HUES48 (cell line): ENCODE results near the gene CLMN.

Experiments
- H3K27ac ChIP-seq: one replicate; pipeline ENCODE4 v1.7.0; 2013; ENCODE audit warnings: low read depth, low read length, inconsistent platforms
- H3K27me3 ChIP-seq: 2 replicates; pipeline ENCODE4 v1.6.1; 2013; ENCODE audit warnings: mild to moderate bottlenecking, low read length; ENCODE audit not compliant: control insufficient read depth, insufficient read depth
- H3K36me3 ChIP-seq: 2 replicates; pipeline ENCODE4 v1.6.1; 2013; ENCODE audit warnings: low read length; ENCODE audit not compliant: control insufficient read depth, insufficient read depth
- H3K4me1 ChIP-seq: 2 replicates; pipeline ENCODE4 v1.6.1; 2013; ENCODE audit warnings: mild to moderate bottlenecking, low read length; ENCODE audit not compliant: control insufficient read depth, insufficient read depth
- H3K4me3 ChIP-seq: 2 replicates; pipeline ENCODE4 v1.5.1; 2013; ENCODE audit warnings: mild to moderate bottlenecking, low read depth, low read length
- H3K9ac ChIP-seq: 2 replicates; pipeline ENCODE4 v1.6.1; 2013; ENCODE audit warnings: mild to moderate bottlenecking, low read depth, low read length, moderate library complexity
- H3K9me3 ChIP-seq: 2 replicates; pipeline ENCODE4 v1.6.1; 2013; ENCODE audit warnings: low read length; ENCODE audit not compliant: control insufficient read depth, insufficient read depth

Gene CLMN

GRCh38 chr14:95301527-95302187, 18.1 kb downstream of the CLMN start:
- no peak overlapping the region for H3K9ac ChIP-seq
- no peak overlapping the region for H3K27ac ChIP-seq
- no peaks in the 10 kb centered on the region for H3K27me3 ChIP-seq

DNA sequence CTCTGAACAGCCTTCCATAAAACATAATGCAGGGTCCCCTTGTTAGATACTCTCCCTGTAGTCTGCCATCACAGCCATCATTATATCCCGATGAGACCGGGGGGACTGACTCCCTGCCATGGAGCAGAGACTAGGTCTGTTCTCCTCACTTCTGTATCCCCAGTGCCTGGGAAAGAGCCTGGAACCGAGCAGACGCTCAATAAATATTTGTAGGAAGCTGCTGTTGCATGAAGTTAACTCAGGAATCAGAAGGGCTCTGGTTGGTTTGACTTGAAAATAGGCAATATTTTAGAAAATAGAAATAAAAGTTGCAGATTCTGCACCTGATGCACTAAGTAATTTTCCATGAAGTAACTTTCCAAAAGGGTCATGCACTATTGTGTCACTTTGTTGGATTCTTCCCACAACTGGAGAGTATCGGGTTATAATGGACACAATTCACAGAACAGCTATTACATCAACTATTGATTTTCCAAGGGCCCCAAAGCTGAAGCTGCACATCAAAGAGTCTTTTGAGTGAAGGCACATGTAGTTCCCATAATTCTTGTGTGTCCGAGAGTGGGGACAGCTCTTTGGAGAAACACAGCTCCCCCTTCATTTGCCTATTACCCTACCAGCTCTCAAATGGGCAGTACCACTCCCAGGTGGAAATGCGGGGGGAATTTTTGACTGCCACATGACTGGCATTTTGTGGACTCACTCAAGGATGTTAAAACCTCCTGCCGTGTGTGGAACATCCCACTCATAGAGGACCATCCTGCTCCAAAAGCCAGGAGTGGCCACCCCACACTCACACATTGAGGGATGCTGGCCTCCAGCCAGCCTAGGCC, 18.8 kb downstream of the CLMN start:
- Histone ChIP-seq H3K4me1 (no peaks in the 10 kb centered on the region), H3K9me3 (no peaks in the 10 kb centered on the region), H3K4me3 (no peak overlapping the region), H3K9ac (no peak overlapping the region), H3K36me3 (no peaks in the 10 kb centered on the region), H3K27ac (no peak overlapping the region), H3K27me3 (no peaks in the 10 kb centered on the region)

More at GRCh38 chr14:95301527-95302187, 18.1 kb downstream of the CLMN start:
- Histone ChIP-seq H3K9me3 (no peaks in the 10 kb centered on the region), H3K4me3 (no peak overlapping the region), H3K4me1 (no peaks in the 10 kb centered on the region), H3K36me3 (no peaks in the 10 kb centered on the region)

DNA sequence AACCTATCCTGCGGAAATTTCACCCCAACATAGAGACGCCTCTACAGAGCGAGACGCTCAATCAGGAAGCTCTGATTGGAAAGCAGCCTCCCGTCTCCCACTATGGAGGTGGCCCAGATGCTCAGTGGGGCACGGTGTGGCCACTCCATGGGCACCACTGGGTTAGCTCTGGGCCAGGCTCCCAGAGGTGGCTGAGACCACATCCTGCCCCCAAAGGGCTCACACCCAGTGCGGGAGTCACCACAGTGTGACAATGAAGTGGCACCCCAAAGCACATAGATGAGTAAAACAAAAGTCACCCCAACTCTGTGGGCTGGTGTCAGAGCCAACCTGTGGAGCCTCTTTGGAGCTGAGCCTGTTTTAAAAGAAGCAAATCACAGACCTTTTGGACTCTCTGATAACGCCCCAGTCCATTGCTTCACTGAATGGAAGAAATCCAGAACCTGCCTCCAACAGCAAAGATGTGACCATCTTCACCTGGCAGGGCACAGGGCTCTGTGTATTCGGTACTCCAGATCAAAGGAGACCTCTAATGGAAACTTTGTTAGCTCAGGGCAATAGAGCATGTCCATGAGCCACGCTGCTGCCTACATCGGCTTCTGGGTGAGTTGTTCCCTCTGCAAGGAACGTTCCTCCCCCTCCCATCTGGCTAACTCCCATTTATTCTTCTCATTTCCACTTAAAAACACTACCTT, 19.6 kb downstream of the CLMN start:
- H3K36me3 ChIP-seq = no peaks in the 10 kb centered on the region

DNA sequence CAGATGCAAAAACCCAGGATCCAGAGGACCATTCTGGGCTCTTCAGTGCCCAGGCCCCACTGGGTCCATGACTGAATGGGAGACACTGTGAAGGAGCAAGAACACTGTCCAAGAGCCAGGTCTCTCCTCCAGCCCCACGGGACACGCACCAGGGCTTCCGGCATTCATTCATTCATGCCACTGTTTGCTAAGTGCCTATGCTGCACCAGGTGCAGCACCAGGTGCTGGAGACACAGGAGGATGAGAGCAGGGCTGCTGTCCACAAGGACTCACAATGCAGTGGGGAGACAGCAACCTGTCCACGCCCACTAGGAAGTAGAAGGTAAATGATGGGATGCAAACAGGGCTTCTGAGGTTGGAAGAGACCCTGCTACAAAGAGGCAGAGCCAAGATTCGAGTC, 20.4 kb downstream of the CLMN start:
- Histone ChIP-seq H3K27me3 (no peaks in the 10 kb centered on the region), H3K9ac (no peak overlapping the region), H3K9me3 (no peaks in the 10 kb centered on the region), H3K27ac (no peak overlapping the region), H3K4me3 (no peak overlapping the region), H3K4me1 (peaks cover 2% of the 10 kb centered on the region; the same call in 1 of the 2 replicates), H3K36me3 (no peaks in the 10 kb centered on the region)

More for the DNA sequence above, 19.6 kb downstream of the CLMN start:
- H3K4me3 ChIP-seq = no peak overlapping the region
- H3K9me3 ChIP-seq = no peaks in the 10 kb centered on the region
- H3K4me1 ChIP-seq = no peaks in the 10 kb centered on the region
- no peak overlapping the region for H3K27ac ChIP-seq
- H3K27me3 ChIP-seq = no peaks in the 10 kb centered on the region
- no peak overlapping the region for H3K9ac ChIP-seq

DNA sequence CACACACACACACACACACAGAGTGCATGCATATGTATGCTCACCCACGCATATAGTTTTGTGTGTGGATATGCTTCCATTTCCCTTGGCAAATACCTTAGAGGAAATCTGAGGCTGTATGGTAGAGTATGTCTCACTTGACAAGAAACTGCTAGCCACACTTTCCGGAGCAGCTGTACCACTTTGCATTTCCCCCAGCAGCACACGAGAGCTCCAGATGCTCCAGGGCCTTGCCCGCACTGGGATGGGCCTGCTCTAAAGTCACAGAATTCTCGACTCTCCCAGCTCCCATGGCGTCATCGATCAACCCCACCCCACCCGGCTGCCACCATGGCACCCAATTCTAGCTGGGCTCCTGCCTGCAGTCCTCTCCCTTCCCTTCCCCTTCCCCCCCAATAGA, 21.9 kb downstream of the CLMN start:
- no peak overlapping the region for H3K9ac ChIP-seq

DNA sequence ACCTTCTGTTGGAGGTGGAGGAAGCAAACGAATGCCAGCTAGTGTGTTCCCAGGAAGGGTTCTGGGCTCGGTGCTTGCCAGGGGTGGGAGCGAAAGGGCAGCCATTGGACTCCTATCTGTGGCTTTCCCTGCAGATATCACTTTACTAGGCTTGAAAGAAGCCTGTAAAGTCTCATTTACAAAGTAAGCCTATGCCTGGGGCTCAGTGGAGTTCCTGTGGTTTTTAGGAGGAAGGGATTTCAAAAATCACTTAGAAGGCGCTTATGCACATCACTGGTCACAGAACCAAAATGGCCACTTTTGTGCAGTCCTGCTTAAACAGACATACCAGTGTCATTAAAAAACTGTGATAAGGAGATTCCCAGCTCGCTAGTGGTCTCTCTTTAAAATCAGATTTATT, 22.7 kb downstream of the CLMN start:
- H3K27ac ChIP-seq = no peak overlapping the region
- H3K4me3 ChIP-seq = no peak overlapping the region
- H3K4me1 ChIP-seq = peaks cover 14% of the 10 kb centered on the region
- H3K36me3 ChIP-seq = no peaks in the 10 kb centered on the region
- H3K27me3 ChIP-seq = no peaks in the 10 kb centered on the region
- H3K9ac ChIP-seq = no peak overlapping the region
- no peaks in the 10 kb centered on the region for H3K9me3 ChIP-seq

More for the DNA sequence above, 21.9 kb downstream of the CLMN start:
- Histone ChIP-seq H3K4me3 (no peak overlapping the region), H3K36me3 (no peaks in the 10 kb centered on the region), H3K9me3 (no peaks in the 10 kb centered on the region), H3K27ac (no peak overlapping the region), H3K27me3 (no peaks in the 10 kb centered on the region), H3K4me1 (peaks cover 10% of the 10 kb centered on the region)

GRCh38 chr14:95295600-95296376, 23.9 kb downstream of the CLMN start:
- H3K9me3 ChIP-seq = no peaks in the 10 kb centered on the region
- no peaks in the 10 kb centered on the region for H3K36me3 ChIP-seq
- no peaks in the 10 kb centered on the region for H3K27me3 ChIP-seq
- H3K9ac ChIP-seq = no peak overlapping the region
- H3K27ac ChIP-seq = no peak overlapping the region
- no peak overlapping the region for H3K4me3 ChIP-seq
- peaks cover 21% of the 10 kb centered on the region for H3K4me1 ChIP-seq

DNA sequence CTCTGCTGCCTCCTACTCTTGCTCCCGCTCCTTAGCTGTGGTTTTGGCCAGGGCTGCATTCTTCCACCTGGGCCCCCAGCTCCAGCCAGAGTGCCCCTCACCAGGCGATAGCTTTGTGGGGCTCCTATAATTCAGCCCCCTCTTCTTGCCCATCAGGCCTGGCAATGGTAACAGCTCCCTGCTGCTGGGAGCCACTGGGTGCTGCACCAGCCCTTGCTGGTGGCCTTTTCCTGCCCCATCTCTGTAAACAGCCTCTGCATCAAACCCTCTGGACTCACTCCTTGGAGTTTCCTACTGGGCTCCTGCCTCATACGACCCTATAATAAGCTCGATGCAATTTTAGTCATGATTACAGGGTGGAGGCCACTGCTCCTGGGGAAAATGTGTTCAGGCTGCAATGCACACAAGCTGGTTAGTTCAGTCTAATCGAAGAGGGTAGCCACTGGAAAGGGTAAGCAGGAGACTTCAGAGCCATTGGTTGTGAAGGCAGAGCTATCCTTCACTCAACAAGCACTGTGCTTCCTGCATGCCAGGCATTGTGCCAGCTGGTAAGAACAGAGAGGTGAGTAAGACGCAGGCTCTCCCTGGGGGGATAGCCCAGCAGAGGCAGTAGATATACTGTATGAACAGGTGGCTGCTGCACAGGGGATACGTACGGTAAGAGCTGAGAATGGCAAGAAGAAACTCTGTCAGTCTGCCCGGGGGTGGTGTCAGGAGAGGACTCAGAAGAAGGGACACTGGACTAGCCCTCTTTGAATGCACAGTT, 24.7 kb downstream of the CLMN start:
- H3K27ac ChIP-seq = no peak overlapping the region
- no peak overlapping the region for H3K9ac ChIP-seq
- peaks cover 21% of the 10 kb centered on the region for H3K4me1 ChIP-seq
- H3K9me3 ChIP-seq = no peaks in the 10 kb centered on the region
- no peaks in the 10 kb centered on the region for H3K36me3 ChIP-seq
- no peaks in the 10 kb centered on the region for H3K27me3 ChIP-seq
- no peak overlapping the region for H3K4me3 ChIP-seq

GRCh38 chr14:95294320-95294719, 25.4 kb downstream of the CLMN start:
- H3K4me3 ChIP-seq = no peak overlapping the region
- H3K9me3 ChIP-seq = no peaks in the 10 kb centered on the region
- H3K27me3 ChIP-seq = no peaks in the 10 kb centered on the region
- H3K36me3 ChIP-seq = no peaks in the 10 kb centered on the region
- H3K27ac ChIP-seq = no peak overlapping the region
- no peak overlapping the region for H3K9ac ChIP-seq
- H3K4me1 ChIP-seq = peaks cover 21% of the 10 kb centered on the region

DNA sequence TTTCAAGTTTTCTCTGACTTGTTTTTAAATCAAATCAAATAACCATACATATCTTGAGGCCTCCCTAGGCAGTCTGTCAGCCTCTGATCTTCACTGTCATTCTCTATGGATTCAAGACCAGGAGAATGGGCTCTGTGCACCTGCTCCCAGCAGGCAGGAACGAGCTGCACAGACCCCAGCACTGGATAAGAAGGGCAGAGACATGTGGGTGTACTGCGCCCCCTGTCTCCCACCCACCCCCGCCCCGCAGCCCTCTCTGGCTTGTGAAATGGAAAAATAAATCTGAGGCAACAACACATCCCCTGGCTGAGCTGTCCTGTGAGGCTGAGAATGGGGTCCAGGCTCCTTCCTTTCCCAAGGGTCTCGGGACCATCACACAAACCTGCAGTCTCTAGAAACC, 26.3 kb downstream of the CLMN start:
- Histone ChIP-seq H3K9me3 (no peaks in the 10 kb centered on the region), H3K27me3 (no peaks in the 10 kb centered on the region), H3K4me3 (no peak overlapping the region), H3K4me1 (peaks cover 21% of the 10 kb centered on the region), H3K9ac (no peak overlapping the region), H3K36me3 (no peaks in the 10 kb centered on the region), H3K27ac (no peak overlapping the region)
